A673 (cell line): ENCODE measurements around the gene NDE1. TPM values are rescaled to one million over a fixed set of nuclear protein-coding genes. Genes with fewer than 3 reads are reported as not detected.

Experiments used
- BruUV-seq: library from RNA; stranded (reverse); fragments of 400-500 nt; replicated peaks from 2 replicates; lab custom pipeline; 2021; lab: Mats Ljungman, UMichigan
- CTCF ChIA-PET: fragments of 300-600 bp; sonication (Branson Sonifier 250); formaldehyde crosslinking; loops from one replicate; lab custom pipeline; 2022; ENCODE audit warnings: antibody characterized with exemption; lab: Charles Lee
- POLR2A ChIA-PET: fragments of 300-600 bp; sonication (Branson Sonifier 250); formaldehyde crosslinking; loops from one replicate; lab custom pipeline; 2022; ENCODE audit warnings: antibody characterized with exemption; ENCODE audit not compliant: low non-redundant PET; lab: Charles Lee
- DNase-seq: peaks from one replicate; pipeline ENCODE4 v3.0.0-alpha.2; 2015; ENCODE audit warnings: low spot score
- H3K27ac ChIP-seq: fragments of 200-600 bp; sonication (generic); 2 replicates; pipeline ENCODE4 v1.5.1; 2016; ENCODE audit warnings: mixed run types, low read depth, mild to moderate bottlenecking, mixed read lengths, antibody characterized with exemption, low read length; ENCODE audit not compliant: poor library complexity, severe bottlenecking
- H3K27me3 ChIP-seq: fragments of 200-600 bp; sonication (generic); replicated peaks from 2 replicates; pipeline ENCODE4 v1.6.1; 2017; ENCODE audit warnings: mixed run types, low read depth, mild to moderate bottlenecking, mixed read lengths, antibody characterized with exemption, low read length; ENCODE audit not compliant: insufficient read depth, poor library complexity
- H3K36me3 ChIP-seq: fragments of 200-600 bp; sonication (generic); 2 replicates; pipeline ENCODE4 v1.6.1; 2016; ENCODE audit warnings: mixed run types, mild to moderate bottlenecking, mixed read lengths, antibody characterized with exemption, low read length; ENCODE audit not compliant: insufficient read depth, poor library complexity, severe bottlenecking
- H3K4me1 ChIP-seq: fragments of 200-600 bp; sonication (generic); 2 replicates; pipeline ENCODE4 v1.6.1; 2017; ENCODE audit warnings: mixed run types, mild to moderate bottlenecking, mixed read lengths, antibody characterized with exemption, low read length; ENCODE audit not compliant: insufficient read depth, poor library complexity, severe bottlenecking
- H3K4me3 ChIP-seq: fragments of 200-600 bp; sonication (generic); 2 replicates; pipeline ENCODE4 v1.5.1; 2016; ENCODE audit warnings: low read depth, mixed run types, mild to moderate bottlenecking, mixed read lengths, low read length; ENCODE audit not compliant: poor library complexity, severe bottlenecking
- H3K9me3 ChIP-seq: fragments of 200-600 bp; sonication (generic); 2 replicates; pipeline ENCODE4 v1.6.1; 2016; ENCODE audit warnings: mixed run types, low read depth, mild to moderate bottlenecking, mixed read lengths, antibody characterized with exemption, low read length; ENCODE audit not compliant: poor library complexity, severe bottlenecking
- EZH2 ChIP-seq: fragments of 200-600 bp; sonication (generic); IDR thresholded peaks from 2 replicates; pipeline ENCODE4 v1.6.1; 2017; ENCODE audit warnings: borderline replicate concordance, low read depth, mild to moderate bottlenecking, mixed read lengths, antibody characterized with exemption, low read length; ENCODE audit not compliant: poor library complexity, severe bottlenecking
- intact Hi-C: fragments of 100-400 bp; cut with micrococcal nuclease; formaldehyde crosslinking; loops from one replicate; pipeline ENCODE4 v1.10.0; 2022; ENCODE audit not compliant: unreplicated experiment
- total RNA-seq: library from RNA; stranded (reverse); gene quantifications from 2 replicates; pipeline ENCODE4 v1.2.3, GENCODE V29; 2021
- TF ChIP-seq, protein P1 (sequence below): fragments of 300-800, 200-600 bp; sonication (generic); conservative IDR thresholded peaks from 2 replicates; pipeline ENCODE4 v1.5.1; 2017; ENCODE audit warnings: low read depth, mild to moderate bottlenecking, antibody characterized with exemption, low read length, moderate library complexity, mixed read lengths

Gene NDE1
- total RNA-seq, 1 experiment from 2014 or later, result 78.1 TPM

DNA sequence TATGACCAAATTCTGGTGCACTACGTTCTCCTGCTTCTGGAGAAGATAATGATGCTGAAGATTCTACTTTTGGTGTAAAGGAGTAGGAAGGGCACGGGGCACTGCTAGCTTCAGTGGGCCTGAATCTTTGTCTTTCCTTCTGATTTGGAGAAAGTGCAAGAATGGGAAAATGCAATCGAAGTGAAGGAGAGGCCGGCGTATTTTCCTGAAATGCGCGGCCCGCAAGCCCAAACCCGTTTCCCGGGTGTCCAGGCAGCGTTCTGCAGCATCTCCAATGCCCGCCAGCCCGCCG, 372 bp upstream of the NDE1 start:
- Histone ChIP-seq H3K36me3 (no peaks in the 10 kb centered on the region), H3K9me3 (no peaks in the 10 kb centered on the region), H3K27me3 (no peaks in the 10 kb centered on the region), H3K4me1 (peaks cover 13% of the 10 kb centered on the region), H3K4me3 (peak overlapping the region; percentile 93), H3K27ac (peak overlapping the region; percentile 87)
- ChIA-PET CTCF (no interaction called here), POLR2A (no interaction called here)
- no TSS peak for BruUV-seq
- intact Hi-C loops, result no loop called here
- no peak for TF ChIP-seq EZH2
- TF ChIP-seq, protein P1, sequence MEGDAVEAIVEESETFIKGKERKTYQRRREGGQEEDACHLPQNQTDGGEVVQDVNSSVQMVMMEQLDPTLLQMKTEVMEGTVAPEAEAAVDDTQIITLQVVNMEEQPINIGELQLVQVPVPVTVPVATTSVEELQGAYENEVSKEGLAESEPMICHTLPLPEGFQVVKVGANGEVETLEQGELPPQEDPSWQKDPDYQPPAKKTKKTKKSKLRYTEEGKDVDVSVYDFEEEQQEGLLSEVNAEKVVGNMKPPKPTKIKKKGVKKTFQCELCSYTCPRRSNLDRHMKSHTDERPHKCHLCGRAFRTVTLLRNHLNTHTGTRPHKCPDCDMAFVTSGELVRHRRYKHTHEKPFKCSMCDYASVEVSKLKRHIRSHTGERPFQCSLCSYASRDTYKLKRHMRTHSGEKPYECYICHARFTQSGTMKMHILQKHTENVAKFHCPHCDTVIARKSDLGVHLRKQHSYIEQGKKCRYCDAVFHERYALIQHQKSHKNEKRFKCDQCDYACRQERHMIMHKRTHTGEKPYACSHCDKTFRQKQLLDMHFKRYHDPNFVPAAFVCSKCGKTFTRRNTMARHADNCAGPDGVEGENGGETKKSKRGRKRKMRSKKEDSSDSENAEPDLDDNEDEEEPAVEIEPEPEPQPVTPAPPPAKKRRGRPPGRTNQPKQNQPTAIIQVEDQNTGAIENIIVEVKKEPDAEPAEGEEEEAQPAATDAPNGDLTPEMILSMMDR, result no peak
- DNase-seq, result peak; percentile 16

DNA sequence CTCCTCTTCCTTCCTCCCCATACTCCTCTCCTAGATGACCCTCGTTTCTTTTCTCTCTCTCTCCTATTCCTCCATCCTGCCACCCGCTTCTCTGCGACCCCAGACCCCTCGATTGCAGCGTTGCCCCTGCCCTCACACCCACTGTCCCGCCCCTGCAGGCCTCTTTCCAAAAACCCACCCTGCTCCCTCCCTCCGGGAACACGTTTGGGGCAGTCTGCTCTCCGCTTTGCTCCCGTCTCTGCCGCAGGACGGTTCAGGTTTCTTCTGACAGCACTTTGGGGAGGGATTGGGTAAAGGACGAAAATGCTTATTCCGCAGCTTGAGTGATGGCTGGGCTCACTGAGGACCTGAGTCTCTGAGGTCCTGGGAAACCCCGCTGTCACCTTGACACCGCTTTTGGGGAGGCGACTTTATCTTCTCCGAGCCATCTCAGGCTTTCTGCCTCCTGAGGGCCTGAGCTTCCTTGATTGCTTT, 690 bp downstream of the NDE1 start:
- Histone ChIP-seq H3K4me3 (peak overlapping the region; percentile 93), H3K36me3 (no peaks in the 10 kb centered on the region), H3K4me1 (peaks cover 4% of the 10 kb centered on the region), H3K27ac (peak overlapping the region; percentile 87), H3K27me3 (no peaks in the 10 kb centered on the region), H3K9me3 (no peaks in the 10 kb centered on the region)
- TF ChIP-seq, protein P1, result no peak
- BruUV-seq, result TSS peak; percentile 59
- intact Hi-C loops, result no loop called here
- POLR2A ChIA-PET, result no interaction called here
- DNase-seq, result no peak
- CTCF ChIA-PET, result no interaction called here

DNA sequence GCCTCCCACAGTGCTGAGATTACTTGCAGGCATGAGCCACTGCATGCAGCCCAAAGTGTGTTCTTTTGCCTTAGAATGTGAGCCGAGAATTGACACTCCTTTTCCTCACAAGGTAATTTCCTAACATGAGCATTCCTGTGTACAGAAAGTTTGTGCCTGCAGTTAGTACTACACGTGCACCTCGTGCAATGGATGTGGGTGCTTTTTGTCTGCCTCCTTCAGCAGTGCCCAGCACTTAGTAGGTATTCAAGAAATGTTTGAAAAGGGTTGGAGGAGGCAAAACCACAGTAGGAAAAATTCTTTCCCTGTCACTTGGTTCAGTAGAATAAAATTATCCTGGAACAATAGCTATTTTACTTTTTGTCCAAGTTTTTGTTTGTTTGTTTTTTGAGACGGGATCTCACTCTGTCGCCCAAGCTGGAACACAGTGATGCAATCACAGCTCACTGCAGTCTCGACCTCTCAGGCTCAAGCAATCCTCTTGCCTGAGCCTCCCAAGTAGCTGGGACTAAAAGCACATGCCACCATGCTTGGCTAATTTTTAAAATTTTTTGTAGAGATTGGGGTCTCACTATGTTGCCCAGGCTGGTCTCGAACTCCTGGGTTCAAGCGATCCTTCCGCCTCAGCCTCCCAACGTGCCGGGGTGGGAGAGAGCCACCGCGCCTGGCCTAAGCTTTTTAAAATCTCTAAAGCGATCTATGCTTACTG, 2.4 kb downstream of the NDE1 start:
- intact Hi-C loops, result no loop called here
- no TSS peak for BruUV-seq
- H3K4me1 ChIP-seq, result peaks cover 4% of the 10 kb centered on the region
- DNase-seq, result no peak
- no peaks in the 10 kb centered on the region for H3K27me3 ChIP-seq
- no peak overlapping the region for H3K4me3 ChIP-seq
- no peak overlapping the region for H3K27ac ChIP-seq
- no peaks in the 10 kb centered on the region for H3K9me3 ChIP-seq
- ChIA-PET CTCF (no interaction called here), POLR2A (no interaction called here)
- no peaks in the 10 kb centered on the region for H3K36me3 ChIP-seq
- no peak for TF ChIP-seq EZH2
- TF ChIP-seq, protein P1, result no peak
